ENCODE results near the gene BCAS3. TPM values are rescaled to one million over a fixed set of nuclear protein-coding genes. Genes with fewer than 3 reads are reported as not detected.
"Not testable (repeated sequence)": the region's sequence is repeated elsewhere in the genome, so short reads cannot be mapped to it uniquely, and the experiment has no call there.

BCAS3 gene
- total and polyA plus RNA-seq, 5 donors from 2014 or later: 29.7 to 59.1 (median 33.9) TPM

DNA sequence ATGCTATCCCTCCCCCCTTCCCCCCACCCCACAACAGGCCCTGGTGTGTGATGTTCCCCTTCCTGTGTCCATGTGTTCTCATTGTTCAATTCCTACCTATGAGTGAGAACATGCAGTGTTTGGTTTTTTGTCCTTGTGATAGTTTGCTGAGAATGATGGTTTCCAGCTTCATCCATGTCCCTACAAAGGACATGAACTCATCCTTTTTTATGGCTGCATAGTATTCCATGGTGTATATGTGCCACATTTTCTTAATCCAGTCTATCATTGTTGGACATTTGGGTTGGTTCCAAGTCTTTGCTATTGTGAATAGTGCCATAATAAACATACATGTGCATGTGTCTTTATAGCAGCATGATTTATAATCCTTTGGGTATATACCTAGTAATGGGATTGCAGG is 258.3 kb downstream of the BCAS3 start:
- ATAC-seq (ENCODE audit: low read depth in 2 of 2); DNase-seq; H3K27me3 ChIP-seq (ENCODE audit: control insufficient read depth, insufficient read depth, low read length); H3K27ac ChIP-seq (ENCODE audit: insufficient read depth, low read length, poor library complexity, severe bottlenecking); H3K4me3 Mint-ChIP-seq; H3K4me1 ChIP-seq (ENCODE audit: control insufficient read depth, insufficient read depth, low read length, poor library complexity, severe bottlenecking); H3K4me3 ChIP-seq (ENCODE audit: low read depth, low read length); H3K27ac Mint-ChIP-seq; H3K27me3 Mint-ChIP-seq; H3K36me3 ChIP-seq (ENCODE audit: control insufficient read depth, insufficient read depth, low read length); H3K9me3 ChIP-seq (ENCODE audit: control insufficient read depth in 2 of 2, low read length in 2 of 2); H3K9me3 Mint-ChIP-seq: not testable (repeated sequence)
- Mint-ChIP-seq H3K36me3 (peaks cover 12% of the 10 kb centered on the region), H3K4me1 (peaks cover 0 to 10% (median 2%) of the 10 kb centered on the region in 4 donors)

DNA sequence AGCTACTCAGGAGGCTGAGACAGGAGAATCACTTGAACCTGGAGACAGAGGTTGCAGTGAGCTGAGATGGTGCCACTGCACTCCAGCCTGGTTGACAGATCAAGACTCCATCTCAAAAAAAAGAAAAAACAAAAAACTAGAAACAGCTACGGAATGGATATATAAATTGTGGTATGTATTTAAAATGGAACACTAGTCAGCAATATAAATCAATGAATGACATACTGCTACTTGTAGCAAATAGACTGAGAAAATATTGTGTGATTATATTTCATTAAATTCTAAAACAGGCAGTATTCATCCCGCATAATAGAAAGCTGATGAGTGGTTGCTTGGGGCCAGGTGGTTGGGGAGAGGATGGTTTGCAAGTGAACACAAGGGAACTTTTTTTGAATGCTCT is 261.7 kb downstream of the BCAS3 start:
- H3K27me3 ChIP-seq (ENCODE audit: control insufficient read depth, insufficient read depth, low read length): no peaks in the 10 kb centered on the region
- peaks cover 11% of the 10 kb centered on the region for H3K36me3 Mint-ChIP-seq
- no peak overlapping the region for H3K4me3 Mint-ChIP-seq
- H3K36me3 ChIP-seq (ENCODE audit: control insufficient read depth, insufficient read depth, low read length): no peaks in the 10 kb centered on the region
- H3K4me1 ChIP-seq (ENCODE audit: control insufficient read depth, insufficient read depth, low read length, poor library complexity, severe bottlenecking): no peaks in the 10 kb centered on the region
- no peak for ATAC-seq (ENCODE audit: low read depth in 2 of 2)
- H3K27ac Mint-ChIP-seq: no peak overlapping the region
- no peak overlapping the region for H3K4me3 ChIP-seq (ENCODE audit: low read depth, low read length)
- no peaks in the 10 kb centered on the region for H3K9me3 ChIP-seq (ENCODE audit: control insufficient read depth in 2 of 2, low read length in 2 of 2)
- no peak overlapping the region for H3K27ac ChIP-seq (ENCODE audit: insufficient read depth, low read length, poor library complexity, severe bottlenecking)
- no peaks in the 10 kb centered on the region for H3K27me3 Mint-ChIP-seq
- DNase-seq: no peak
- H3K4me1 Mint-ChIP-seq: peaks cover 0 to 6% (median 1%) of the 10 kb centered on the region in 4 donors
- peaks cover 0 to 3% (median 0%) of the 10 kb centered on the region in 7 donors for H3K9me3 Mint-ChIP-seq

DNA sequence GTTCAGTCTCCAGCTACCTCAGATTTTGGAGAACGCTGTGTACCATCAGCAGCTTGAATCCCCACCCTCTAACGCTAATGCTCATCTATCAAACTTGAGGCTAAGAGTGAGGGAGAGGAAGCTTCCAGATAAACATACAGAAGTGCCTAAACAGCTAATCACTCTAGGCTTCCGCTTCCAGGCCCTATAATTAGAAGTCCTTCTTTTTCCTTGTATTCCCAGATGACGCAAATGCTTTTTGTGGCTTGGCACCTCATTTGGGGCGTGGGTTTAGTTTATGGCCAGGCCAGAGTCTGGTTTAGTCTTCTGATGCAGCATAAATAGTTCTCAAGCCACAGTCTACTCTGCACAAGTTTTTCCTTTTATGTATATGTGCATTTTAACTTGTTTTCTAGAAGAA is 263.4 kb downstream of the BCAS3 start:
- Mint-ChIP-seq H3K9me3 (peaks cover 0 to 3% (median 0%) of the 10 kb centered on the region in 7 donors), H3K27me3 (no peaks in the 10 kb centered on the region), H3K27ac (no peak overlapping the region), H3K36me3 (peaks cover 11% of the 10 kb centered on the region), H3K4me3 (no peak overlapping the region), H3K4me1 (peaks cover 0 to 6% (median 1%) of the 10 kb centered on the region in 4 donors)
- no peaks in the 10 kb centered on the region for H3K27me3 ChIP-seq (ENCODE audit: control insufficient read depth, insufficient read depth, low read length)
- ATAC-seq (ENCODE audit: low read depth in 2 of 2): no peak
- H3K9me3 ChIP-seq (ENCODE audit: control insufficient read depth in 2 of 2, low read length in 2 of 2): no peaks in the 10 kb centered on the region
- no peaks in the 10 kb centered on the region for H3K4me1 ChIP-seq (ENCODE audit: control insufficient read depth, insufficient read depth, low read length, poor library complexity, severe bottlenecking)
- H3K27ac ChIP-seq (ENCODE audit: insufficient read depth, low read length, poor library complexity, severe bottlenecking): no peak overlapping the region
- no peaks in the 10 kb centered on the region for H3K36me3 ChIP-seq (ENCODE audit: control insufficient read depth, insufficient read depth, low read length)
- DNase-seq: no peak
- no peak overlapping the region for H3K4me3 ChIP-seq (ENCODE audit: low read depth, low read length)

DNA sequence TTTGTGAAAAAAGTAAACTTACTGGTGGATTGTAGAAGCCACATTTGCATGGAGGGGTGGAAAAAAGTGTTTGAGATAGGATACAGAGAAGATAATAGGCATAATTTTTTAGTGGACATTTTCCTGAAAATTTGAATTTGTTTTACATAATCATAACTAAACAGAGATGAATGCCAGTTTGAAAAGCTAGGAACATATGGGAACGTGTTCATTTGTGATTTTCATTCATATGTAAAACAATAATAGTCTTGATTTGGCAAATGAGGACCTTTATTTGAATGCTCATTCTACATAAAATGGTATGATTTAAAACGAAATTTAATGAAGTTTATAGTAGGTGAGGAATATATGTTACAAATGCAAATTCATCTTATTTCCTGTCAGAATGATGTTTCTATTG is 263.9 kb downstream of the BCAS3 start:
- peaks cover 15% of the 10 kb centered on the region for H3K36me3 Mint-ChIP-seq

DNA sequence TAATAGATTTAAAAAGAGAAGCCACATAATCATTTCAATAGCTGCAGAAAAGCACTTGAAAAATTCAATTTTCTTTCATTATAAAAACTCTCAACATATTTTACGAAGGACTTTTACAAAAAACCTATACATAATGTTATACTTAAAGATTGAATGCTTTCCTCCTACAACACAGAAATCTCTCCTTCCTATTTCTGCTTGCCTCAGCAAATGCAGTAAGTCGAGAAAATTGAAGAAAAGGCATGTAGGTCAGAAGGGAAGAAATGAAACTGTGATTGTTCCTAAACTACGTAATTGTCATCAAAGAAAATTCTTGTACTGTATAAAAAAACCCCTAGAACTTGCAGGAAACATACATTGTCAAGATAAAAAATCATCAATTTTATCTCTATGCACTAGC is 267.1 kb downstream of the BCAS3 start:
- Mint-ChIP-seq H3K4me3 (no peak overlapping the region), H3K27me3 (no peaks in the 10 kb centered on the region), H3K27ac (no peak overlapping the region), H3K9me3 (peaks cover 0 to 1% (median 0%) of the 10 kb centered on the region in 7 donors), H3K36me3 (peaks cover 15% of the 10 kb centered on the region), H3K4me1 (no peaks in the 10 kb centered on the region)
- no peaks in the 10 kb centered on the region for H3K36me3 ChIP-seq (ENCODE audit: control insufficient read depth, insufficient read depth, low read length)
- DNase-seq (no peak), ATAC-seq (ENCODE audit: low read depth in 2 of 2) (no peak)
- no peaks in the 10 kb centered on the region for H3K9me3 ChIP-seq (ENCODE audit: control insufficient read depth in 2 of 2, low read length in 2 of 2)
- H3K27ac ChIP-seq (ENCODE audit: insufficient read depth, low read length, poor library complexity, severe bottlenecking): no peak overlapping the region
- no peak overlapping the region for H3K4me3 ChIP-seq (ENCODE audit: low read depth, low read length)
- H3K4me1 ChIP-seq (ENCODE audit: control insufficient read depth, insufficient read depth, low read length, poor library complexity, severe bottlenecking): no peaks in the 10 kb centered on the region
- H3K27me3 ChIP-seq (ENCODE audit: control insufficient read depth, insufficient read depth, low read length): no peaks in the 10 kb centered on the region

More for the DNA sequence above, 263.9 kb downstream of the BCAS3 start:
- no peak overlapping the region for H3K4me3 ChIP-seq (ENCODE audit: low read depth, low read length)
- Mint-ChIP-seq H3K27me3 (no peaks in the 10 kb centered on the region), H3K4me3 (no peak overlapping the region), H3K4me1 (peaks cover 0 to 6% (median 1%) of the 10 kb centered on the region in 4 donors), H3K27ac (no peak overlapping the region), H3K9me3 (peaks cover 0 to 3% (median 0%) of the 10 kb centered on the region in 7 donors)
- no peaks in the 10 kb centered on the region for H3K9me3 ChIP-seq (ENCODE audit: control insufficient read depth in 2 of 2, low read length in 2 of 2)
- no peak for ATAC-seq (ENCODE audit: low read depth in 2 of 2)
- no peak for DNase-seq
- no peaks in the 10 kb centered on the region for H3K36me3 ChIP-seq (ENCODE audit: control insufficient read depth, insufficient read depth, low read length)
- H3K27me3 ChIP-seq (ENCODE audit: control insufficient read depth, insufficient read depth, low read length): no peaks in the 10 kb centered on the region
- no peaks in the 10 kb centered on the region for H3K4me1 ChIP-seq (ENCODE audit: control insufficient read depth, insufficient read depth, low read length, poor library complexity, severe bottlenecking)
- no peak overlapping the region for H3K27ac ChIP-seq (ENCODE audit: insufficient read depth, low read length, poor library complexity, severe bottlenecking)

DNA sequence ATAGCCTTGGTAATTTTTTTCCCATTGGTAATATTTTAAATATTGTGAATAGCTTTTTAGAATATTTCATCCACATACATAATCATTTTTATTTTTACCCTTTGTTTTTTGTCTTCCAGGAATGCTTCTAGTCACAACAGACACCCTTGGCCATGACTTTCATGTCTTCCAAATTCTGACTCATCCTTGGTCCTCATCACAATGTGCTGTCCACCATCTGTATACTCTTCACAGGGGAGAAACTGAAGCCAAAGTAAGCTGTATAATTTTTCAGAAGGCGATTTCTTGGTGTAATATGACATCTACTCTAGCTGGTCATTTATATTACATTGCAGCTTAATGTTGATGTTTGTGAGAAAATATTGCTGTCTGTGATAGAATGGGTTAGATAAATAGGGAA is 269.4 kb downstream of the BCAS3 start:
- Histone ChIP-seq H3K4me1 (ENCODE audit: control insufficient read depth, insufficient read depth, low read length, poor library complexity, severe bottlenecking) (no peaks in the 10 kb centered on the region), H3K9me3 (ENCODE audit: control insufficient read depth in 2 of 2, low read length in 2 of 2) (no peaks in the 10 kb centered on the region), H3K36me3 (ENCODE audit: control insufficient read depth, insufficient read depth, low read length) (no peaks in the 10 kb centered on the region), H3K27me3 (ENCODE audit: control insufficient read depth, insufficient read depth, low read length) (no peaks in the 10 kb centered on the region), H3K4me3 (ENCODE audit: low read depth, low read length) (no peak overlapping the region), H3K27ac (ENCODE audit: insufficient read depth, low read length, poor library complexity, severe bottlenecking) (no peak overlapping the region)
- H3K27ac Mint-ChIP-seq: peak overlapping the region in 1 of 3 donors; percentile 11
- no peaks in the 10 kb centered on the region for H3K27me3 Mint-ChIP-seq
- peaks cover 0 to 1% (median 0%) of the 10 kb centered on the region in 7 donors for H3K9me3 Mint-ChIP-seq
- no peak for ATAC-seq (ENCODE audit: low read depth in 2 of 2)
- no peak for DNase-seq
- no peaks in the 10 kb centered on the region for H3K4me1 Mint-ChIP-seq
- H3K4me3 Mint-ChIP-seq: no peak overlapping the region
- peaks cover 15% of the 10 kb centered on the region for H3K36me3 Mint-ChIP-seq

DNA sequence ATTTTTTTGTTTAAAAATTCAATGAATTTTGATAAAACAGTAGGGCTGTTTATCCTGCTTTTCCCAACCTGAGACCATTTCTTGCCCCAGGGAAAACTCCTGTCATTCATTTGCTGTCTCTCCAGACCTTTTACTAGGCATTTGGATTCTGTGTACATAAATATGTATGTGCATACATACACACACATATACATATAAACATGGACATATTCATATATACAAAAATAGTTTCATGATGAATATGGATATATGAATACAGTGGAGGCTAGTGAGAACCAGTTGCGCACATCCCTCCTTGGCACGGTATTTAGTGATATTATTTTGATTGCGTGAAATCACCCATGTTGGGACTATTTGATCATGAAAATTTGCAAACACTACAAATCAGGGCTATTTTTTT is 269.9 kb downstream of the BCAS3 start:
- Histone ChIP-seq H3K9me3 (ENCODE audit: control insufficient read depth in 2 of 2, low read length in 2 of 2) (no peaks in the 10 kb centered on the region), H3K27me3 (ENCODE audit: control insufficient read depth, insufficient read depth, low read length) (no peaks in the 10 kb centered on the region), H3K4me1 (ENCODE audit: control insufficient read depth, insufficient read depth, low read length, poor library complexity, severe bottlenecking) (no peaks in the 10 kb centered on the region), H3K36me3 (ENCODE audit: control insufficient read depth, insufficient read depth, low read length) (no peaks in the 10 kb centered on the region), H3K4me3 (ENCODE audit: low read depth, low read length) (no peak overlapping the region), H3K27ac (ENCODE audit: insufficient read depth, low read length, poor library complexity, severe bottlenecking) (no peak overlapping the region)
- H3K9me3 Mint-ChIP-seq: peaks cover 0 to 2% (median 0%) of the 10 kb centered on the region in 7 donors
- DNase-seq (no peak), ATAC-seq (ENCODE audit: low read depth in 2 of 2) (no peak)
- H3K36me3 Mint-ChIP-seq: peaks cover 17% of the 10 kb centered on the region
- peak overlapping the region in 1 of 3 donors; percentile 11 for H3K27ac Mint-ChIP-seq
- no peaks in the 10 kb centered on the region for H3K27me3 Mint-ChIP-seq
- H3K4me1 Mint-ChIP-seq: no peaks in the 10 kb centered on the region
- H3K4me3 Mint-ChIP-seq: no peak overlapping the region

DNA sequence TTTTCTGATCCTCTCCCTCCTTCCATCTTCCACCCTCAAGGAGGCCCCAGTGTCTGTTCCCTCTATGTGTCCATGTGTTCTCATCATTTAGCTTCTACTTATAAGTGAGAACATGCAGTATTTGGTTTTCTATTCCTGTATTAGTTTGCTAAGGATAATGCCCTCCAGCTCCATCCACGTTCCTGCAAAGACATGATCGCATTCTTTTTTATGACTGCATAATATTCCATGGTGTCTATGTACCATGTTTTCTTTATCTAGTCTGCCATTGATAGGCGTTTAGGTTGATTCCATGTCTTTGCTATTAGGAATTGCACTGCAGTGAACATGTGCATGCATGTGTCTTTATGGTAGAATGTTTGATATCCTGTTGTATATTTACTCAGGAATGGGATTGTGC is 275.1 kb downstream of the BCAS3 start:
- H3K9me3 ChIP-seq (ENCODE audit: control insufficient read depth in 2 of 2, low read length in 2 of 2): peaks cover 0 to 2% of the 10 kb centered on the region in 2 experiments
- H3K4me3 ChIP-seq (ENCODE audit: low read depth, low read length): no peak overlapping the region
- H3K27me3 Mint-ChIP-seq: peaks cover 3% of the 10 kb centered on the region
- H3K4me1 Mint-ChIP-seq: no peaks in the 10 kb centered on the region
- H3K36me3 Mint-ChIP-seq: peaks cover 12% of the 10 kb centered on the region
- H3K27ac ChIP-seq (ENCODE audit: insufficient read depth, low read length, poor library complexity, severe bottlenecking): no peak overlapping the region
- H3K27ac Mint-ChIP-seq: no peak overlapping the region
- no peaks in the 10 kb centered on the region for H3K36me3 ChIP-seq (ENCODE audit: control insufficient read depth, insufficient read depth, low read length)
- H3K27me3 ChIP-seq (ENCODE audit: control insufficient read depth, insufficient read depth, low read length): no peaks in the 10 kb centered on the region
- ATAC-seq (ENCODE audit: low read depth in 2 of 2) (no peak), DNase-seq (no peak)
- H3K4me1 ChIP-seq (ENCODE audit: control insufficient read depth, insufficient read depth, low read length, poor library complexity, severe bottlenecking): no peaks in the 10 kb centered on the region
- H3K9me3 Mint-ChIP-seq: peaks cover 0 to 6% (median 1%) of the 10 kb centered on the region in 7 donors
- H3K4me3 Mint-ChIP-seq: no peak overlapping the region
